ENCODE results near the gene GPR82. TPM values are rescaled to one million over a fixed set of nuclear protein-coding genes. Genes with fewer than 3 reads are reported as not detected.
"Not testable (repeated sequence)": the region's sequence is repeated elsewhere in the genome, so short reads cannot be mapped to it uniquely, and the experiment has no call there.

Gene GPR82, protein sequence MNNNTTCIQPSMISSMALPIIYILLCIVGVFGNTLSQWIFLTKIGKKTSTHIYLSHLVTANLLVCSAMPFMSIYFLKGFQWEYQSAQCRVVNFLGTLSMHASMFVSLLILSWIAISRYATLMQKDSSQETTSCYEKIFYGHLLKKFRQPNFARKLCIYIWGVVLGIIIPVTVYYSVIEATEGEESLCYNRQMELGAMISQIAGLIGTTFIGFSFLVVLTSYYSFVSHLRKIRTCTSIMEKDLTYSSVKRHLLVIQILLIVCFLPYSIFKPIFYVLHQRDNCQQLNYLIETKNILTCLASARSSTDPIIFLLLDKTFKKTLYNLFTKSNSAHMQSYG
- 0.08 TPM for total RNA-seq
- long read RNA-seq = 0 reads

DNA sequence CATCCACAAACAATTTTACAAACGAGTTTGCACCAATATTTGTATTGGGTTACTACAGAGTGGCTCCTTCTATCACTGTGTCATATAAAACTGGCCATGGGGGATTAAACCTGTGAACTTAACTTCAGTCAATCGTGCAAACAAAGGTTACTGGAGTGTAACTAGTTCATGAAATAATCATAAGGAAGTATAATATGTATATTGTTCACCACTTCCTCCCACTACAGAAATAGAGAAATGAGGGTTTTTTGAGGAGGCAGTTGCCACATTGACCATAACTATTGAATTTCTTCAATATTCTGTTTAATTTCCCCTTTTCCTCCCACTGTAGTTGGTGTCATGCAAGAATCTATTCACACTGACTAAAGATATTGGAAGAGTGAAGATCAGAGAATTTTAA is at the start of gene GPR82:
GPR82 (plus strand) TSS at position 356 of the 400 bp plus-strand sequence. CDS start 2,846 bp downstream, outside the sequence.
- DNase-seq (no peak), ATAC-seq (ENCODE audit: poor library complexity) (no peak)
- intact Hi-C loops (cut with DNase I) = no loop called here

DNA sequence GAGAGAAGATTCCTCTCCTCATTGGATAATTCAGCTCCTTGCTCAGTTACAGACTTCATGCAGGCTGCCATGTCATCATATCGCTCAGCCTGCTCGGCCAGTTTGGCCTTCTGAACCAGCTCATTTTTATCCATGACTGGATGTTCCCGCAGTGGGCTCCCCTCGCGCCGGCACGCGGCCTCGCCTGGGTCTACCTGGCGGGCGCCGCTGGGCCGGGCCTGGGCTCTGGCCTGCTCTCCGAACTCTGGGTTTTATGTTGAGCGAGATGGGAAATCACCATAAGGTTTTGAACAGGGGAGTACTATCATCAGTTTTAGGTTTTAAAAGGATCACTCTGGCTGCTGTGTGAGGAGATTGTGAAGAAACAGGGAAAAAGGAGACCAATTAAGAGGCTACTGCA is 47.6 kb upstream of the GPR82 start:
- intact Hi-C loops (cut with DNase I); DNase-seq; ATAC-seq (ENCODE audit: poor library complexity): not testable (repeated sequence)

DNA sequence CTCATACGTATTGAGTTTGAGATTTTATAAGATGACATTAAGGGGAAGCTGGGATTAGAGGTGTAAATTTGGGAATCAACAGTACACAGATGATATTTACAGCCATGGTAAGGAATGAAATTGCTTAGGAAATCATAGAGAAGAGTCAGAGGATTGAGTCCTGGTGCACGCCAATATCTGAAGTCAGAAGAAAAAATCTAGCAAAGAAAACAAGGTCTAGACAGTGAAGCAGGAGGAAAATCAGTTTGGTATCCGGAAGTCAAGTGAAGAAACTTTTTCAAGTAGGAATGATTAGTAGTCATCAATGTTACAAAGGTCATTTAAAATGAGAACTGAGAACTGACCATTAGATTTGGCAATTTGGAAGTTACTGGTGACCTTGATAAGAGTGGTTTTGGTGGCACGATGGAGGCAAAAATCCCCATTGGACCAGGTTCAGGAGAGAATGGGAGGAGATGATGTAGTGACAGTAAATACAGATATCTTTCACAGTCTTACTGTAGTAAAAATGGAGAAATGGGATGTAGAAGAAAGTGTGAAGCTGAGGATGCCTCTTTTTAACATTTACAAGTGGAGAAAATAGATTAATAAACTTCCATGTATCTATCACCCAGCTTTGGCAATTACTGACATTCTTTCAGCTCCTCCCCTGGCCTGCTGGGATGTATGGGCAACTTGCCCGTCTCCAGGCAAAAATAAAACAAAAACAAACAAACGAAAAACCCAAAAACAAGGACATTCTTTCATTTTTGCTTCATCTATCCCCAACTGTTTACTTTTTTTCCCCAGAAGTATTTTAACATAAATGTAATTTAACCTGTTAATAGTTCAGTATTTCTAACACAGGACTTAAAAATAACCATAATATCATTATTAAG is 46.6 kb upstream of the GPR82 start:
- no peak for DNase-seq
- no peak for ATAC-seq (ENCODE audit: poor library complexity)
- intact Hi-C loops (cut with DNase I) = no loop called here

DNA sequence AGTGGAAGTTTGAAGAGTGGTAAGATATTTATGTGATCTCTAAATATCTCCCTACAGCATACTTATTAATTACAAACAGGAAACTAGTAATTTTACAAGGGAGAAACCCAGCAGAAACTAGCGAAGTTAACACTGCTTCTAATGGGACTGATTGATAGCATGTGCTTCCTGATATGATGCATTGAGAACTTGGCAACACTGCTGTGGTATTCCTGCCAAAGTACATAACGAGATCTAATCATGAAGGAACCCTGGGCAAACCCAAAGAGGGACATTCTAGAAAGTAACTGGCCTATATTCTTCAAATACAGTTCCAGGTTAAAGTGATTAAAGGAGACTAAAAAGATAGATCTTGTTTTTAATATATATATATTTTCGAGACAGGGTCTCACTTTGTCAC is 39.8 kb upstream of the GPR82 start:
- ATAC-seq (ENCODE audit: poor library complexity) (no peak), DNase-seq (no peak)
- intact Hi-C loops (cut with DNase I) = no loop called here

DNA sequence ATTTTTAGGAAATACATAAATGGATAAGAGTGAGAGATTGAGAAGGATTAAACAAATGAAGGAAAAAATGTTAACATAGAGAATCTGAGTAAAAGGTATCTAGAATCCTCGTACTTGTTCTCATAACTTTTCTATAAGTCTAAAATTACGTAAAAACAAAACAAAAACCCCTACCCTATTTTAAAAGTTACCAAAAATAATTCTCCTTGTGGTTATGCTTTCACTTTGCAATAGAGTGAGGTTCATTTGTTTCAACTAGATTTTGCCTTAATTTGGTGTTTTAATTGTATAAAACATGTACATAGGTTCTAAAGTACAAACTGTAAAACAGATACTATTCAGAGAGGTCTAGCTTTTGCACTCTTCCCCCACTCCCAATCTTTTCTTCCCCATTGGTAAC is 39.0 kb upstream of the GPR82 start:
- ATAC-seq (ENCODE audit: poor library complexity) = no peak

DNA sequence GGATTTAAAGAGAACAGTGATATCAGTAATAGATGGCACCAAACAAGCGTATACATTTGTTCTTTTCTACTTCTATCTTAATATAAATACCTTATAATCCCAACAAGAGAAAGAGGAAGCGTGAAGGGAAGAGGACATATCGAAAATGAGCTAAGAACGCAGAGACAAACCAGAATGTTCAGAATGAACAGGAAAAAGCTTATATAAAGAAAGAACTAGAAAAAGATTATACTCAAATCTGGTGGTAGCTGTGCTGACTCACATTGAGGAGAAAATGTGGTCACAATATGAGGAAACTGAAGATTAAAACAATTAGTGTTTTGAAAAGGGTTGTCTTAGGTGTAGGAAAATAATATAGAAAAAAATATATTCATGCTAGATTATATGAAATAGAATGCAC is 37.2 kb upstream of the GPR82 start:
- DNase-seq (no peak), ATAC-seq (ENCODE audit: poor library complexity) (no peak)
- intact Hi-C loops (cut with DNase I) = no loop called here

More for the DNA sequence above, 39.0 kb upstream of the GPR82 start:
- intact Hi-C loops (cut with DNase I) = no loop called here
- DNase-seq = no peak

DNA sequence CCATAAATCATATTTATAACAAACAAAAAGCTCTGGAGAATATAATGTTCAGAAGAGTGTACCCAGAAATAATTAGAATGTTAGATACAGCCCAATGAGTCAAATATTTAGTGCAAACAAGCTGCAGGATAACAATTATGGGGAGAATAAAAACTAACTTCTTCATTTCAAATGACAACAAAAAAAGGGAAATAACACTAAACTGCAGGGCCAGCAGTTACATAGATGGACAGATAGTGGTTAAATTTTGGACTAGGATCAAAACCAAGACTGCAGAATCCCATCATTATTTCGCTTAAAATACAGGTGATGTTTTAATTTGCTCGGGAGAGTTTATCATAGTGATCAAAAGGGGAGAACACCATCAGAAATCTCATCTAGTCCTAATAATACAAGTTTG is 35.8 kb upstream of the GPR82 start:
- intact Hi-C loops (cut with DNase I) = no loop called here
- ATAC-seq (ENCODE audit: poor library complexity) (no peak), DNase-seq (no peak)

DNA sequence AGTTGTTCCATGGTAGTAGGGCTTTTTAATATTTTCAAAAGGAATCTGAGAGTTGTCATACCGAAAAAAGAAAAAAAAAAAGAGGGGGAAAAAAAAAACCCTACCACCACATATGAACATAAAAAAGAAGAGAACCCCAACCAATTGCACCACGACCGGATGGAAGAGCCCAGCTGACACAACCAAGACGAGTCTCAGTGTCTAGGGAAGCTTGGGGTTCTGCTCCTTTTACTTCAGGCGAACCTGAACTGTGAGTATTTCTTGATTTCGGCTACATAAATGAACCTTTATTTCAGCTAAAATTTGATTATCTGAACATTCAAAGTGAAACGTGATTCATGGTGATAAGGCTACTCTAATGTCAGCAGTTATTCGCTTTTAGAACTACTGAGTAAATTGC is 35.1 kb upstream of the GPR82 start, which contains the start of gene GPR34:
GPR34 (plus strand) TSS at position 139 of the 400 bp plus-strand sequence. CDS start 6,661 bp downstream, outside the sequence.
- intact Hi-C loops (cut with DNase I) = no loop called here
- ATAC-seq (ENCODE audit: poor library complexity) (peak; percentile 60), DNase-seq (no peak)

DNA sequence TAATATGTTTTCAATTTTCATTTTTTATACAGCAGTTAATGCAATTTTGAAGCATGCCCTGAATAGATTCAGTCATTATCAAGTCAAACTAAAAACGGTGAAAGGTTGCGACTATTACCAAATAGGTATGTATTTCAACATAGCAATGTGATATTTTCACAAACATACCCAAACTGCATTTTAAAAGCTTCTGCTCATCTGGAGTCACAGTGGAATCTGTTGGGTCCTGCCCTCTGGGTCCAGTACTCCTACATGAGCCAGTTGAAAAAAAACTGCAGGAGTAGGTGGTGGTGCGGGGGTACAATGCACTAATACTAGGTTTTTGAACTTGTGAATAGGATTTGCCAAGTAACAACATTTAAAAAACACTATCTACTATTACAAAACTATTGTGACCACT is 34.3 kb upstream of the GPR82 start:
- no peak for ATAC-seq (ENCODE audit: poor library complexity)
- DNase-seq = no peak
- intact Hi-C loops (cut with DNase I) = no loop called here

DNA sequence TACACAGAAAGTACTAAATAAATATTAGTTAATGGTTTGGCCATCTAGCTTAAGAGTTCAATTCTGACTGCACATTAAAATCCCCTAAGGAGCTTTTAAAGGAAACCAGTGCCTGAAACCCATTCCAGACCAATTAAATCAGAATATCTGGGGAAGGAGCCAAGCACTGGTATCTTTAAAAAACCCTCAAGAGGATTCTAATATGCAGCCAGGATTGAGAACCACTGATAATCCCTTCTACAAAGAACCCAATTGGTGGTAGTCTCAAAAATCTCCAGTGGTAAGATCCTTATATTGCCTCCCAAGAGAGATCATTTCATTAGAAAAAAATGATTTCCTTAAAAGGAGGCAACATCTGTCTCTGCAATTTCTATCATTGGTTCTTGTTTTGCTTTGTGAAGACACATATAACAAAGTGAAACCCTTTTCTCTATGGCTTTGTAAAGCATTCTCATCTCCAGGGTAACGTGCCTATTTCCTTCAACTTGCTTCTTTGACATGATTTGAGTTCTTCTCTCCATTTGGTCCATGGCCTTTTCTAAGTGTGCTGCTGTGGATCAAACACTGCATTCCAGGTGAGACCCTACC is 31.7 kb upstream of the GPR82 start:
- intact Hi-C loops (cut with DNase I) = no loop called here
- ATAC-seq (ENCODE audit: poor library complexity) = peak; percentile 79
- no peak for DNase-seq

DNA sequence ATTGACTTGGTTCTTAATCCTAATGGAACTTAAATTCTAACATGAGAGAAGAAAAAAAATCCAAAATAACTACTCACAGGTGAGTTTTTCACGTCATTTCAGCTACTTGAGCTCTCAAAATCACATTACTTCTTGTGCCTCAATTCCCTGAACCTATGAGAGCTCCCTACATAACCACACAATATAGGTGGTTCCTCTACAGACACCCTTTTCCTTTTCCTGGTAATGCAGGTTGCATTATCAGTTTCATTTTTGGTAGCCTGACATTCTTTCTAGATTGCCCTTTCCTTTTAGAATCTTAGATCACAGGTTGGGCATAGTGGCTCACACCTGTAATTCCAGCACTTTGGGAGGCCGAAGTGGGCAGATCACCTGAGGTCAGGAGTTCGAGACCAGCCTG is 31.0 kb upstream of the GPR82 start:
- no peak for ATAC-seq (ENCODE audit: poor library complexity)
- no peak for DNase-seq
- intact Hi-C loops (cut with DNase I) = no loop called here

DNA sequence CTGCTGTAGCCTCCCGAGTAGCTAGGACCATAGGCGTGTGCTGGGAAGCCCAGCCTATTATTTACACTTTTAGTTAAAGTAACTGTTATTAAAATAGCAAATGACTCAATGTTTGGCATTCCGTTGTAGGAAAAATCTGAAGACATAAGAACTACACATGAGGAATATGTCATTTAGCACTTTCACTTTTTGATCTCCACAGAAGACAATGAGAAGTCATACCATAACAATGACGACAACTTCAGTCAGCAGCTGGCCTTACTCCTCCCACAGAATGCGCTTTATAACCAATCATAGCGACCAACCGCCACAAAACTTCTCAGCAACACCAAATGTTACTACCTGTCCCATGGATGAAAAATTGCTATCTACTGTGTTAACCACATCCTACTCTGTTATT is 28.6 kb upstream of the GPR82 start:
- intact Hi-C loops (cut with DNase I) = no loop called here
- no peak for ATAC-seq (ENCODE audit: poor library complexity)
- DNase-seq = no peak

DNA sequence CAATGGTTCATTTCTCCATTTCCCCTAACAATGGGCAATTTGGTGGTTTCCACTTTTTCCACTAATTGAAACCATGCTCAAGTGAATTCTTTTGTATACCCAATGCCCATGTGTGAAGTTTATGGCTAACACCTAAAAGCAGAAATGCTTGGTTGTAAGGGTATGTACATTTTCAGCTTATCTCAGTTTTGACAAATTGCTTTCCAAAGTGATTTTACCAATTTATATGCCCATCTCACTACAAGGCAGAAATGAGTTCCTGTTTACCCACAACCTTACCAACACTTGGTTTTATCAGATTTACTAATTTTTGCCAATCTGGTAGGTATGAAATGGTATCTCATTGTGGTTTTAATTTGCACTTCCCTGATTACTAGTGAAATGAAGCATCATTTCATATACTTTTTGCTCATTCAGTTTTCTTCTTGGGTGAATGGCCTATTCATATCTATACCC is 20.4 kb upstream of the GPR82 start:
- ATAC-seq (ENCODE audit: poor library complexity) (no peak), DNase-seq (no peak)
- intact Hi-C loops (cut with DNase I) = no loop called here

DNA sequence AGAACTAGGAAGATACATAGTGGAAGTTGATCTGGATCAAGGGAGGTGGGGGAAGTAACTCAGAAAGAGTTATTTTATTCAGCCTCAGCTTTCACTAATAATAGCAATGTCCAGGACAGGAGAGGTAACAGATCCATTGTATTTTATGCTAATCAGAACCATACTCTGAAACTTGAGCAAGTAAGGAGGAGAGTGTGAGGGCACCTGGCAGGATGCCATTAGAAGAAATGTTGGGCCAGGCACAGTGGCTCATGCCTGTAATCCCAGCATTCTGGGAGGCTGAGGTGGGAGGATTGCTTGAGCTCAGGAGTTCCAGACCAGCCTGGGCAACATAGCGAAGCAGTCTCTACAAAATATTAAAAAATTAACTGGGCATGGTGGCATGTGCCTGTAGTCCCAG is 18.9 kb upstream of the GPR82 start:
- intact Hi-C loops (cut with DNase I) = no loop called here
- ATAC-seq (ENCODE audit: poor library complexity) (no peak), DNase-seq (no peak)

DNA sequence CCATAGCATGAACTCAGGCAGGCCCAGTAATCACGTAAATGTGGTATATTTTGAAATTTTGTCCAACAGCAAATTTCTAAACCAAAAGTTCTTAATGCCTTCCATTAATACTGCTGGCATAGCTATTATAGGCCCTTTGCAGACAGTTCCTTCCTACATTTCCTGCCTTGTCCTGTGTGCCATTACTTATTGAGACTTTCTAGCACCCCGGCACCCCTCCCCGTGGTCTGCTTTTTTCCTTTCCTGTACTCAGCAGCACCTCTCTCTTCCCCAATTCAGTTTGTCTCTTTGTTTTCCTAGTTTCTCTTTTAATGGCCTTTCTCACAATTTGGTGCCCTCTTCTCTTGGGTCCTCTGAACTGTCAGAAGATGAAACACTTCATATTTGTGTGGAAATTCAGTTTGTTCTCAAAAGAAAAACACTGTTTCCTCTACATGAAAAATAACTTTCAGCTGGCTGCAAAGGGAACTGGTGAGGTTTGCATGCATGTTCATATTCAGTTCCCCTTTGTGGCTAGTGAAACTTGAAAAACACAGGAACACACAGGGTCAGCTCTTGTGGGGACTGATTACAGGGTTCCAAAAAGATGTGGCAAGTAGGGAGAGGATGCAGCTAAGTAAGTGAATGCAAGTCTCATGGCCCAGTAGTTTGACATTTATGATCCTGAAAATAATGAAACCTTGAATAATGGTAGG is 18.2 kb upstream of the GPR82 start:
- intact Hi-C loops (cut with DNase I) = no loop called here
- ATAC-seq (ENCODE audit: poor library complexity) = peak; percentile 62

DNA sequence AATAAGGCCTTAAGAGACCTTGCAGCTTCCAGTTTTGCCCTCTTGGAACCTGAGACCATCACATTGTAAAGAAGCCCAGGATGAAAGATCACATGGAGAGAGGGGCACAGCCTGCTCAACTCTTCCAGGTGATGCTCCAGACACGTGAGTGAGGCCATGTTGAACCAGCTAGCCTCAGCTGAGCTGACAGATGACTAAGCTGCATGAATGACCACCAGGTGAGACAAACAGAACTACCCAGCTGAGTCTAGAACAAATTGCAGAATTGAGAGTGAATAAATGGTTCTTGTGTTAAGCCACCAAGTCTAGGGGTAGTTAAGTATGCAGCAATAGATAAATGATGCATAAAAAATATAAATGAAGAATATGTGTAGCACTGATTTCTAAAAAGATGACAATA is 16.8 kb upstream of the GPR82 start:
- DNase-seq = no peak
- intact Hi-C loops (cut with DNase I) = no loop called here
- ATAC-seq (ENCODE audit: poor library complexity) = no peak

More for the DNA sequence above, 18.2 kb upstream of the GPR82 start:
- no peak for DNase-seq

DNA sequence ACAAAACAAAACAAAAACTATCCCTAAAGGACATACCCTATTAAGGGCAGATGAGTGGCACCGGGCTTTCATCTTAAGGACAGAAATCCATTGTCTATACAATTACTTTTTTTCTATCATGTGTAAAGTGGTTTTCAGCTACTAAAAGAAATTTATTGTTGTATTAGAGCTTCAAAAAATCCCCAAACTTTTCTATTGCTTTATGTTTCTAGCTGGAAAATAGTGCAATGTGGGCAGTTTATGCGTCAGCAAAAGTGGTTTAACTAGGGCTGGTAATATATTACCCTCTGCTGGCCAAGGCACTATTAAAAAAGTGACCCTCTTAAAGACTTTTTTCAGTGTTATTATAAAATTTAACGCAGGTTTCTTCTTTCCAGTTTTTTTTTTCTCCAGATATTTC is 15.5 kb upstream of the GPR82 start:
- ATAC-seq (ENCODE audit: poor library complexity) = no peak
- intact Hi-C loops (cut with DNase I) = no loop called here
- no peak for DNase-seq

DNA sequence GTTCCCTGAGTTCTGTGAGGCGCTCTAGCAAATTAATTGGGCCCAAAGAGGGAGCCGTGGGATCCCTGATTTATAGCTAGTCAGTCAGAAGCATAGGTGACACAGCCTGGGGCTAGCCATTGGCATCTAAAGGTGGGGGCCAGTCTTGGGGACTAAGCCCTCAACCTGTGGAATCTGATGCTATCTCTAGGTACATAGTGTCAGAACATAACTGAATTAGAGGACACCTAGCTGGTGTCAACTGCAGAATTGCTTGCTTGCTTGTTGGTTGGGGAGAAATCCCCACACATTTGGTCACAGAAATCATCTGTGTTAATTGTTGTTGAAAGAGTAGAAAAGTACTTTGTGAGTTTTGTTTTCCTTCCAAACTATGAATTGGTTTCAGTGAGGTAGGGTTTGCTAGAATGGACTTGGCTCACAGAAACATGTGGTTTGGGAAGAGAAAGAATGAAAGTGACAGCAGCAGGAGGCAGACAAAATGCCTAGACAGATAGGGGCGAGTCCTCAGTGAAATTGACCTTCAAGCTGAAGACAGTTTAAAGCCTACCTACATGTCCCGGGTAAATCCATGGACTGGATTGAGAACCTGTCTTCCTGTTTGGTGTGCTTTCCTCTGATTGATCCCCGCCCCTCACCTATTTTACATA is 12.8 kb upstream of the GPR82 start:
- ATAC-seq (ENCODE audit: poor library complexity) = no peak
- intact Hi-C loops (cut with DNase I) = no loop called here
- DNase-seq = no peak

All from Right ventricle myocardium superior (tissue), 1 donor.